ENCODE measurements around the gene MYBBP1A. TPM values are rescaled to one million over a fixed set of nuclear protein-coding genes. Genes with fewer than 3 reads are reported as not detected.

The MYBBP1A gene
- total and polyA plus RNA-seq, 12 donors, result 18.7 to 30.3 (median 23.4) TPM

- intact Hi-C loops (cut with DNase I), result loop anchor here in 3 of 10 donors (5.0 to 10.0 kb wide), 2 partner anchors 64 to 137 kb away; partner anchors contain the start of gene SPNS2 (in 1 of the 3)
- WGBS, 2 donors, result 64 to 75% methylated on average over 17 of the region's 17 CpGs
Measured at GRCh38 chr17:4559139-4559791, 4.1 kb upstream of the MYBBP1A start.

GRCh38 chr17:4558347-4558971 lies 3.3 kb upstream of the MYBBP1A start:
- peaks cover 7 to 34% (median 28%) of the 10 kb centered on the region in 9 donors for H3K4me1 ChIP-seq

More at GRCh38 chr17:4559139-4559791, 4.1 kb upstream of the MYBBP1A start:
- Histone ChIP-seq H3K4me3 (no peak overlapping the region), H3K27me3 (no peaks in the 10 kb centered on the region), H3K9me3 (no peaks in the 10 kb centered on the region), H3K36me3 (no peaks in the 10 kb centered on the region), H3K27ac (no peak overlapping the region), H3K4me1 (peaks cover 7 to 34% (median 20%) of the 10 kb centered on the region in 9 donors)
- TF ChIP-seq CTCF (IDR thresholded peaks at IDR 0.05), result no peak
- DNase-seq, result no peak
- no peak for ATAC-seq

DNA sequence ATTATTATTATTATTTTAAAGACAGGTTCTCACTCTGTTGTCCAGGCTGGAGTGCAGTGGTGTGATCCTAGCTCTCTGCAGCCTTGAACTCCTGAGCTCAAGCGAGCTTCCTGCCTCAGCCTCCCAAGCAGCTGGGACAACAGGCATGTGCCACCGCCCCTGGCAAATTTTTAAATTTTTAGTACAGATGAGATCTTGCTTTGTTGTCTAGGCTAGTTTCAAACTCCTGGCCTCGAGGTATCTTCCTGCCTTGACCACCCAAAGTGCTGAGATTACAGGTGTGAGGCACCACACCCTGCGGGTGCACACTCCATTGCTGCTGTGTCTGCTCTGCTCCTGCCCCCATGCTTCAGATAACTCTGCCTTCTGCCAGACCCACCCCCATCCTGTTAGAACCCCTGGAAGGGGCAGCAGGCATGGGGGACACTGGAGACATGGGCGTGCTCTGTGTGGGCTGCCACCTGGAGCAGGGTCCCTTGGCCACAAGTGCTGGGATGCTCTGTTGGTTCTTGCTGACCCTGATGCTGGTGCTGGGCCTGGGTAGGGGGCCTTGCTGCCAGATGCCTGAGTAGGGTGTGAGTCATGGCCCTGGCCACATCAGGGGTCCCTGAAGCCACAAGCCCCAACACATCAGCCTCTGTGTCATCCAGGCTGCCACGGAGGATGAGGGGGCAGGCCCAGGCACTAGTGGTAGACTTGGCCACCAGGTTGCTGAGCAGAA lies 2.6 kb upstream of the MYBBP1A start:
- DNase-seq (no peak), ATAC-seq (no peak)
- Histone ChIP-seq H3K4me3 (no peak overlapping the region), H3K9me3 (no peaks in the 10 kb centered on the region), H3K36me3 (peaks cover 0 to 14% (median 0%) of the 10 kb centered on the region in 9 donors), H3K27me3 (no peaks in the 10 kb centered on the region), H3K4me1 (peaks cover 7 to 32% (median 27%) of the 10 kb centered on the region in 9 donors), H3K27ac (no peak overlapping the region)
- TF ChIP-seq CTCF (IDR thresholded peaks at IDR 0.05), result no peak
- intact Hi-C loops (cut with DNase I), result loop anchor here in 3 of 10 donors (5.0 to 10.0 kb wide), 2 partner anchors 63 to 135 kb away; partner anchors contain the start of gene SPNS2 (in 1 of the 3)
- WGBS, 2 donors, result 82 to 92% methylated on average over 6 of the region's 6 CpGs

More at GRCh38 chr17:4558347-4558971, 3.3 kb upstream of the MYBBP1A start:
- no peaks in the 10 kb centered on the region for H3K27me3 ChIP-seq
- WGBS, 2 donors, result 94 to 96% methylated on average over 24 of the region's 24 CpGs
- ATAC-seq (no peak), DNase-seq (no peak)
- no peak overlapping the region for H3K4me3 ChIP-seq
- intact Hi-C loops (cut with DNase I), result loop anchor here in 3 of 10 donors (5.0 to 10.0 kb wide), 2 partner anchors 64 to 136 kb away; partner anchors contain the start of gene SPNS2 (in 1 of the 3)
- H3K36me3 ChIP-seq, result peaks cover 0 to 7% (median 0%) of the 10 kb centered on the region in 9 donors
- no peak for TF ChIP-seq CTCF (IDR thresholded peaks at IDR 0.05)
- H3K27ac ChIP-seq, result no peak overlapping the region
- H3K9me3 ChIP-seq, result no peaks in the 10 kb centered on the region

DNA sequence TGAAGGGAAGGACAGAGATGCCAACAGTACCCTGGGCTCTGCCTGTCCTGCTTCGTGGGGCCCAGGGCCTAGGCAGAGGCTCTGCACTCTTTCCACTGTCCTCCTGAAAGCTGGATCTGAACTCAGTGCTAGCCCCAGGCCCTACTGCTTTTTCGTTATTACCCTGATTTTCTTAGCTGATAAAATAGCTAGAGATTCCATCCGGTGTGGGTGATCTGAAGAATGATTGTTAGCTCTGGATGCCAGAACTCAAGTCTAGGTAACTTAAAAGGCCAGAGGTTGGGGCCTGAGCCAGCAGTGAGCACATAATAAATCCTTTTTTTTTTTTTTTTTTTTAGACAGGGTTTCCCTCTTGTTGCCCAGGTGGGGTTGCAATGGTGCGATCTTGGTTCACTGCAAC lies 1.8 kb upstream of the MYBBP1A start:
- intact Hi-C loops (cut with DNase I), result loop anchor here in 3 of 10 donors (5.0 to 10.0 kb wide), 2 partner anchors 62 to 135 kb away; partner anchors contain the start of gene SPNS2 (in 1 of the 3)
- 91 to 95% methylated on average over 4 of the region's 4 CpGs for WGBS, 2 donors
- no peak overlapping the region for H3K27ac ChIP-seq
- H3K4me3 ChIP-seq, result no peak overlapping the region
- H3K36me3 ChIP-seq, result peaks cover 0 to 22% (median 5%) of the 10 kb centered on the region in 9 donors
- no peaks in the 10 kb centered on the region for H3K9me3 ChIP-seq
- DNase-seq (no peak), ATAC-seq (no peak)
- TF ChIP-seq CTCF (IDR thresholded peaks at IDR 0.05), result no peak
- H3K4me1 ChIP-seq, result peaks cover 7 to 24% (median 22%) of the 10 kb centered on the region in 9 donors
- no peaks in the 10 kb centered on the region for H3K27me3 ChIP-seq

Data from heart right ventricle (tissue), 16 donors.